PC-3 (cell line): ENCODE data around the gene CLDN9. TPM values are rescaled to one million over a fixed set of nuclear protein-coding genes. Genes with fewer than 3 reads are reported as not detected.

Experiments used
- ATAC-seq: fragments of 200-7000 bp; cut with Tn5 transposase; 2 replicates; pipeline ENCODE4 v1.9.1; 2020; ENCODE audit warnings: mild to moderate bottlenecking, moderate library complexity
- BruUV-seq: library from RNA; stranded (reverse); fragments of 400-500 nt; replicated peaks from 2 replicates; lab custom pipeline; 2021; lab: Mats Ljungman, UMichigan
- CTCF ChIA-PET: fragments of 300-600 bp; sonication (Branson Sonifier 250); formaldehyde crosslinking; loops from one replicate; lab custom pipeline; 2022; ENCODE audit warnings: antibody characterized with exemption; lab: Charles Lee
- POLR2A ChIA-PET: fragments of 300-600 bp; sonication (Branson Sonifier 250); formaldehyde crosslinking; loops from one replicate; lab custom pipeline; 2022; ENCODE audit warnings: antibody characterized with exemption; ENCODE audit not compliant: unreplicated experiment; lab: Charles Lee
- DNase-seq: peaks from one replicate; pipeline ENCODE4 v3.0.0-alpha.2; 2015
- H2AFZ ChIP-seq: fragments of 300-600 bp; sonication (generic); 2 replicates; pipeline ENCODE4 v1.6.0; 2016; ENCODE audit warnings: antibody characterized with exemption, low read length
- H3F3A ChIP-seq: fragments of 300-600 bp; sonication (generic); one replicate; pipeline ENCODE4 v1.6.0; 2017; ENCODE audit warnings: antibody characterized with exemption, low read length, control low read depth, mild to moderate bottlenecking; ENCODE audit not compliant: unreplicated experiment
- H3K27ac ChIP-seq: fragments of 300-600 bp; sonication (generic); 2 replicates; pipeline ENCODE4 v1.5.1; 2016; ENCODE audit warnings: mild to moderate bottlenecking, low read length
- H3K27me3 ChIP-seq: fragments of 300-600 bp; sonication (generic); 2 replicates; pipeline ENCODE4 v1.6.1; 2016; ENCODE audit warnings: low read length, mixed read lengths
- H3K36me3 ChIP-seq: fragments of 300-600 bp; sonication (generic); 2 replicates; pipeline ENCODE4 v1.6.1; 2016; ENCODE audit warnings: low read depth, mixed run types, low read length, mixed read lengths
- H3K4me1 ChIP-seq: fragments of 300-600 bp; sonication (generic); 2 replicates; pipeline ENCODE4 v1.5.1; 2016; ENCODE audit warnings: low read length; ENCODE audit not compliant: insufficient read depth
- H3K4me2 ChIP-seq: fragments of 300-600 bp; sonication (generic); 2 replicates; pipeline ENCODE4 v1.6.0; 2016; ENCODE audit warnings: low read length
- H3K4me3 ChIP-seq: fragments of 300-600 bp; sonication (generic); 2 replicates; pipeline ENCODE4 v1.5.1; 2016; ENCODE audit warnings: mild to moderate bottlenecking, low read length, mixed read lengths
- H3K79me2 ChIP-seq: fragments of 300-600 bp; sonication (generic); 2 replicates; pipeline ENCODE4 v1.6.1; 2017; ENCODE audit warnings: low read length, mixed read lengths
- H3K9ac ChIP-seq: fragments of 300-600 bp; sonication (generic); 2 replicates; pipeline ENCODE4 v1.6.0; 2016; ENCODE audit warnings: mild to moderate bottlenecking, low read length
- H3K9me2 ChIP-seq: fragments of 300-600 bp; sonication (generic); replicated peaks from 2 replicates; pipeline ENCODE4 v1.6.1; 2016; ENCODE audit warnings: mixed run types, low read length, mixed read lengths
- H3K9me3 ChIP-seq: fragments of 300-600 bp; sonication (generic); 2 replicates; pipeline ENCODE4 v1.6.1; 2016; ENCODE audit warnings: low read length, mixed read lengths
- H4K20me1 ChIP-seq: fragments of 300-600 bp; sonication (generic); 2 replicates; pipeline ENCODE4 v1.6.1; 2016; ENCODE audit warnings: low read length, mixed read lengths
- CTCF ChIP-seq: fragments of 300-600 bp; sonication (generic); conservative IDR thresholded peaks from 2 replicates; pipeline ENCODE4 v1.5.1; 2017; ENCODE audit warnings: antibody characterized with exemption, low read depth, mild to moderate bottlenecking, low read length
- EZH2 ChIP-seq: fragments of 300-600 bp; sonication (generic); IDR thresholded peaks from one replicate; pipeline ENCODE4 v1.6.1; 2017; ENCODE audit warnings: antibody characterized with exemption, mild to moderate bottlenecking, low read length; ENCODE audit not compliant: unreplicated experiment
- EZH2phosphoT487 ChIP-seq: fragments of 300-600 bp; sonication (generic); IDR thresholded peaks from 2 replicates; pipeline ENCODE4 v1.6.1; 2018; ENCODE audit warnings: mild to moderate bottlenecking, antibody characterized with exemption, low read length, borderline replicate concordance
- intact Hi-C: fragments of 100-400 bp; cut with micrococcal nuclease; formaldehyde crosslinking; loops from 2 replicates; pipeline ENCODE4 v1.9.0; 2023
- total RNA-seq: library from RNA; depleted of rRNA; stranded (reverse); fragments of >200 nt; gene quantifications from 2 replicates; pipeline ENCODE4 v1.2.3, GENCODE V29; 2014

The CLDN9 gene
- total RNA-seq, 1 experiment from 2014 or later, result 0.33 TPM

GRCh38 chr16:3060339-3061127 is 47.8 kb downstream of the CLDN9 start:
- intact Hi-C loops, result no loop called here
- Histone ChIP-seq H3K27me3 (no peaks in the 10 kb centered on the region), H2AFZ (no peak overlapping the region), H3K36me3 (no peaks in the 10 kb centered on the region), H3F3A (no peaks in the 10 kb centered on the region), H3K9ac (no peak overlapping the region), H3K4me3 (no peak overlapping the region), H3K4me2 (no peak overlapping the region), H3K27ac (no peak overlapping the region), H3K79me2 (no peaks in the 10 kb centered on the region), H3K9me2 (no peaks in the 10 kb centered on the region), H4K20me1 (no peaks in the 10 kb centered on the region), H3K9me3 (no peaks in the 10 kb centered on the region), H3K4me1 (peaks cover 8% of the 10 kb centered on the region)
- ChIA-PET POLR2A (no interaction called here), CTCF (no interaction called here)
- no TSS peak for BruUV-seq
- no peak for TF ChIP-seq CTCF
- no peak for TF ChIP-seq EZH2phosphoT487
- no peak for TF ChIP-seq EZH2
- ATAC-seq (no peak), DNase-seq (no peak)

DNA sequence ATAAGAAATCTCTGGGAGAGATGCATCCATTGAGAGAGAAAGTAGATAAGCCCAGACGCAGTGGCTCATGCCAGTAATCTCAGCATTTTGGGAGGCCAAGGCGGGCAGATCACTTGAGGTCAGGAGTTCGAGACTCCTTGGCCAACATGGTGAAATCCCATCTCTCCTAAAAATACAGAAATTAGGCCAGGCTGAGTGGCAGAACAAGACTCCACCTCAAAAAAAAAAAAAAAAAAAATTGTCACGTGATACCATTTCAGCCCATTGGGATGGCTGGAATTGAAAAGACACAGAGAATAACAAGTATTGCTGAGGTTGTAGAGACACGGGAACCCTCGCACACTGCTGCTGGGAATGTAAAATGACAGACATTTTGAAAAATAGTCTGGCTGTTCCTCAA is 49.8 kb downstream of the CLDN9 start:
- Histone ChIP-seq H4K20me1 (no peaks in the 10 kb centered on the region), H3K9me3 (no peaks in the 10 kb centered on the region), H3K4me3 (no peak overlapping the region), H3K9ac (no peak overlapping the region), H2AFZ (no peak overlapping the region), H3K9me2 (no peaks in the 10 kb centered on the region), H3K27ac (no peak overlapping the region), H3K79me2 (no peaks in the 10 kb centered on the region), H3K36me3 (no peaks in the 10 kb centered on the region), H3K4me2 (no peak overlapping the region), H3K4me1 (peaks cover 11% of the 10 kb centered on the region), H3K27me3 (no peaks in the 10 kb centered on the region), H3F3A (no peaks in the 10 kb centered on the region)
- TF ChIP-seq EZH2 (no peak), CTCF (no peak), EZH2phosphoT487 (no peak)
- ATAC-seq, result no peak
- no TSS peak for BruUV-seq
- no peak for DNase-seq
- intact Hi-C loops, result no loop called here
- CTCF ChIA-PET, result no interaction called here
- POLR2A ChIA-PET, result no interaction called here

DNA sequence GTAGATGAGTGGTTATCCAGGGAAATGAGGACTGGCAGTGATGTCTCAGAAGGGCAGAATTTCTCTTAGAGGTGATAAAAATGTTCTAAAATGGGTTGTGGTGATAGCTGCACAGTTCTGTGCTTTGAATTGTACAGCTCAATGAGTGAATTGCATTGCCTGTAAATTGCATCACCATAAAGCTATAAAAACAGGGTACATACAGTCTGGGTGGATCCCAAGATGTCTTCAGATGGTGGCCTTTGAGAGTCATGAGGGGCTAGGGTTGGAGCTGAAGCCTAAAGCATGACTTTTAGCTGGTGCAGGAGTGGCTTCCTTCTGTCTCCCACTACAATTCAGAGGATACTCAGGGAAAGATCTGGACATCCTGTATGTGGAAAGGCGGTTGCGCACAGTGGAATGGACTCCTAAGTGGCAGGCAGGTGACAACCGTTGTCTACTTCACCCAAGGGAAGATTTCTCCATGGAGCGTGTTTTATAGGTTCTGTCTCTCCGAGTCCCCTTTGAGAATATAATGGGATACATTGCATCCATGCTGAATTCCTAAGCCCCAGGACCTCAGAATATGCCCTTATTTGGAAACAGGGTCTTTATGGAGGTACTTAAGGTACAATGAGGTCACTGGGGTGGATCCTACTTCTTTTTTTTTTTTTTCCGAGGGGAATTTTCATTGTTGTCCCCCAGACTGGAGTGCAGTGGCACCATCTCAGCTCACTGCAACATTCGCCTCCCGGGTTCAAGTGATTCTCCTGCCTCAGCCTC is 51.1 kb downstream of the CLDN9 start:
- POLR2A ChIA-PET, result no interaction called here
- Histone ChIP-seq H3F3A (no peaks in the 10 kb centered on the region), H3K9me2 (no peaks in the 10 kb centered on the region), H3K27me3 (no peaks in the 10 kb centered on the region), H3K27ac (no peak overlapping the region), H4K20me1 (no peaks in the 10 kb centered on the region), H3K9ac (no peak overlapping the region), H3K9me3 (no peaks in the 10 kb centered on the region), H3K79me2 (no peaks in the 10 kb centered on the region), H3K4me3 (no peak overlapping the region), H3K36me3 (no peaks in the 10 kb centered on the region), H3K4me2 (no peak overlapping the region), H3K4me1 (peaks cover 11% of the 10 kb centered on the region), H2AFZ (no peak overlapping the region)
- ATAC-seq, result no peak
- TF ChIP-seq EZH2phosphoT487, result no peak
- TF ChIP-seq EZH2, result no peak
- TF ChIP-seq CTCF, result no peak
- DNase-seq, result no peak
- no TSS peak for BruUV-seq
- intact Hi-C loops, result no loop called here
- CTCF ChIA-PET, result interaction anchor here (0.7 kb wide), 1 partner anchor 297 kb away, joined by 3 read pairs; no protein-coding TSS in a partner anchor
